HepG2 (cell line): ENCODE measurements around the gene JMJD1C.

Experiments used
- ARNTL ChIP-seq: sonication (generic); formaldehyde crosslinking; IDR thresholded peaks from 2 replicates; pipeline ENCODE4 v1.4.0; 2020; ENCODE audit warnings: mild to moderate bottlenecking, missing genetic modification reagents
- CTCF ChIP-seq: sonication (generic); formaldehyde crosslinking; IDR thresholded peaks from 2 replicates; pipeline ENCODE4 v1.5.0; 2020; ENCODE audit warnings: mild to moderate bottlenecking, missing genetic modification reagents, moderate library complexity
- ELF4 ChIP-seq: sonication (generic); formaldehyde crosslinking; IDR thresholded peaks from 2 replicates; pipeline ENCODE4 v1.5.0; 2020; ENCODE audit warnings: missing genetic modification reagents, mild to moderate bottlenecking, moderate library complexity, borderline replicate concordance
- GMEB2 ChIP-seq: IDR thresholded peaks from 2 replicates; pipeline ENCODE4 v1.6.1; 2016; ENCODE audit warnings: missing biosample characterization, missing genetic modification reagents, low read depth
- NFE2L2 ChIP-seq: fragments of 150-350 bp; IDR thresholded peaks from 2 replicates; pipeline ENCODE4 v1.6.1; 2014; ENCODE audit warnings: low read length
- THAP9 ChIP-seq: sonication (generic); formaldehyde crosslinking; IDR thresholded peaks from 2 replicates; pipeline ENCODE4; 2020; ENCODE audit warnings: missing genetic modification reagents, mild to moderate bottlenecking, borderline replicate concordance
- ZBTB2 ChIP-seq: sonication (generic); formaldehyde crosslinking; IDR thresholded peaks from 2 replicates; pipeline ENCODE4 v1.8.0; 2022; ENCODE audit warnings: low read depth, missing genetic modification reagents
- ZFP36 ChIP-seq: fragments of 150-350 bp; IDR thresholded peaks from 2 replicates; pipeline ENCODE4 v1.6.1; 2018; ENCODE audit warnings: borderline replicate concordance, low read length, low read depth; ENCODE audit not compliant: partially characterized antibody
- ZNF24 ChIP-seq: fragments of 450-650 bp; IDR thresholded peaks from 2 replicates; pipeline ENCODE4 v1.6.1; 2017; ENCODE audit warnings: antibody characterized with exemption, mild to moderate bottlenecking
- ZNF280B ChIP-seq: sonication (generic); formaldehyde crosslinking; IDR thresholded peaks from 2 replicates; pipeline ENCODE4 v1.5.0; 2020; ENCODE audit warnings: missing genetic modification reagents, mild to moderate bottlenecking, borderline replicate concordance
- ZNF768 ChIP-seq: sonication (generic); formaldehyde crosslinking; IDR thresholded peaks from 2 replicates; pipeline ENCODE4 v1.4.0; 2020; ENCODE audit warnings: missing genetic modification reagents

- TF ChIP-seq CTCF (no peak), THAP9 (no peak), GMEB2 (CRISPR knock-in tag) (no peak), ZBTB2 (no peak), ELF4 (CRISPR knock-in tag) (no peak), ZFP36 (no peak), NFE2L2 (no peak), ZNF280B (no peak), ARNTL (CRISPR knock-in tag) (no peak), ZNF24 (no peak), ZNF768 (CRISPR knock-in tag) (no peak)
These were observed 22.2 kb upstream of the JMJD1C start for GRCh38 chr10:63487990-63488389.
